D721Med (cell line): ENCODE measurements around the gene ANKFY1.

Experiments
- DNase-seq: peaks from one replicate; pipeline ENCODE4 v3.0.0; 2011; ENCODE audit warnings: low spot score; ENCODE audit not compliant: insufficient read length
- FAIRE-seq: peaks from 2 replicates; lab custom pipeline; 2011; peaks lifted over from hg19 to GRCh38; lab: Jason Lieb, UNC
- CTCF ChIP-seq: IDR thresholded peaks from 2 replicates; pipeline ENCODE4 v1.5.1; 2012; ENCODE audit warnings: mild to moderate bottlenecking, control low read depth; ENCODE audit not compliant: insufficient read depth; ENCODE audit errors: missing control alignments

The ANKFY1 gene

GRCh38 chr17:4219241-4219640, 44.5 kb downstream of the ANKFY1 start:
- FAIRE-seq, result no peak
- no peak for DNase-seq
- no peak for TF ChIP-seq CTCF

GRCh38 chr17:4215882-4216570, 47.8 kb downstream of the ANKFY1 start:
- no peak for TF ChIP-seq CTCF
- DNase-seq (no peak), FAIRE-seq (no peak)

GRCh38 chr17:4214157-4214556, 49.6 kb downstream of the ANKFY1 start:
- TF ChIP-seq CTCF, result no peak
- DNase-seq (no peak), FAIRE-seq (no peak)

GRCh38 chr17:4209611-4210010, 54.2 kb downstream of the ANKFY1 start:
- TF ChIP-seq CTCF, result no peak
- FAIRE-seq (no peak), DNase-seq (no peak)

GRCh38 chr17:4208238-4208637, 55.5 kb downstream of the ANKFY1 start:
- no peak for DNase-seq
- no peak for TF ChIP-seq CTCF
- FAIRE-seq, result no peak

- no peak for DNase-seq
- TF ChIP-seq CTCF, result no peak
- FAIRE-seq, result no peak
Observed at GRCh38 chr17:4206962-4207361, 56.8 kb downstream of the ANKFY1 start.

GRCh38 chr17:4205917-4206316, 57.9 kb downstream of the ANKFY1 start:
- DNase-seq, result no peak
- TF ChIP-seq CTCF, result no peak
- FAIRE-seq, result no peak
